GM10266 (cell line): ENCODE data around the gene NAB2.

ENCODE experiments used
- DNase-seq: peaks from one replicate; pipeline ENCODE4 v3.0.0; 2012; ENCODE audit errors: extremely low spot score
- CTCF ChIP-seq: IDR thresholded peaks from 2 replicates; pipeline ENCODE4 v1.5.1; 2012; ENCODE audit warnings: mild to moderate bottlenecking, low read depth; ENCODE audit not compliant: control insufficient read depth, insufficient read depth; ENCODE audit errors: missing control alignments

Gene NAB2

GRCh38 chr12:57089271-57090245 lies 644 bp downstream of the NAB2 start:
- no peak for TF ChIP-seq CTCF
- no peak for DNase-seq

- no peak for TF ChIP-seq CTCF
- DNase-seq = no peak
Measured at GRCh38 chr12:57090490-57090889, 1.6 kb downstream of the NAB2 start.

GRCh38 chr12:57090924-57091637 lies 2.2 kb downstream of the NAB2 start:
- no peak for TF ChIP-seq CTCF
- no peak for DNase-seq

- no peak for DNase-seq
- TF ChIP-seq CTCF = no peak
Measured at GRCh38 chr12:57091638-57092528, 3.0 kb downstream of the NAB2 start.

GRCh38 chr12:57092529-57092862 lies 3.6 kb downstream of the NAB2 start:
- no peak for TF ChIP-seq CTCF

DNA sequence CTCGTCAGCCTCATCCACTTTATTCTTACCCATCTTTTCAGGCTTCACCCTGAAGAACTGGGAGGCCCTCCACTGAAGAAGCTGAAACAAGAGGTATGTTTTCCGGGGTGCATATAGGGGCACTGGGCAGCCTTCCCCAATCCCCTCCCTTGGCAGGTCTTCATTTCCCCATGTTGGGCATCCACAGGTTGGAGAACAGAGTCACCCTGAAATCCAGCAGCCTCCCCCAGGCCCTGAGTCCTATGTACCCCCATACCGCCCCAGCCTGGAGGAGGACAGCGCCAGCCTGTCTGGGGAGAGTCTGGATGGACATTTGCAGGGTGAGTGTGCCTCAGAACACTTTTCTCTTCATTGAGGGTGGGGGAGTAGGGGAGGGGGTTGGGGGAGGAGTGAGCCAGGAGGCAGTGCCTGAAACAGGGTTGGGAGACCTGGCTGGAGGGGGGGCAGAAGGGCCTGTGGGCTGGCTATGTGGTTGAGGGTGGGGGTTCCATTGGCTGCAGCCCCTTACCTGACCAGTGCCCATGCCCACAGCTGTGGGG lies 4.0 kb downstream of the NAB2 start:
- no peak for TF ChIP-seq CTCF
- DNase-seq = no peak

More at GRCh38 chr12:57092529-57092862, 3.6 kb downstream of the NAB2 start:
- no peak for DNase-seq
